ENCODE results near the gene RAB31. TPM values are rescaled to one million over a fixed set of nuclear protein-coding genes. Genes with fewer than 3 reads are reported as not detected.
"Not testable (repeated sequence)": the region's sequence is repeated elsewhere in the genome, so short reads cannot be mapped to it uniquely, and the experiment has no call there.

The RAB31 gene
- polyA plus RNA-seq, 2 of the 4 experiments (the other 2 are of a cell fraction) = 16.9 to 46.3 TPM

GRCh38 chr18:9766076-9766481 lies 58.0 kb downstream of the RAB31 start (continued):
- TF ChIP-seq NFE2L2 (conservative IDR thresholded peaks at IDR 0.05; ENCODE audit: low read length) (no peak), EHMT2 (IDR thresholded peaks at IDR 0.05; ENCODE audit: low read depth) (no peak), HOXB5 (CRISPR knock-in tag; IDR thresholded peaks at IDR 0.05) (no peak), PHF8 (IDR thresholded peaks at IDR 0.05; ENCODE audit: borderline replicate concordance, low read depth) (no peak), CEBPB (IDR thresholded peaks at IDR 0.05) (no peak), RFX5 (IDR thresholded peaks at IDR 0.05) (no peak)
- TF ChIP-seq, protein P1, sequence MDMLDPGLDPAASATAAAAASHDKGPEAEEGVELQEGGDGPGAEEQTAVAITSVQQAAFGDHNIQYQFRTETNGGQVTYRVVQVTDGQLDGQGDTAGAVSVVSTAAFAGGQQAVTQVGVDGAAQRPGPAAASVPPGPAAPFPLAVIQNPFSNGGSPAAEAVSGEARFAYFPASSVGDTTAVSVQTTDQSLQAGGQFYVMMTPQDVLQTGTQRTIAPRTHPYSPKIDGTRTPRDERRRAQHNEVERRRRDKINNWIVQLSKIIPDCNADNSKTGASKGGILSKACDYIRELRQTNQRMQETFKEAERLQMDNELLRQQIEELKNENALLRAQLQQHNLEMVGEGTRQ (IDR thresholded peaks at IDR 0.05) = no peak

DNA sequence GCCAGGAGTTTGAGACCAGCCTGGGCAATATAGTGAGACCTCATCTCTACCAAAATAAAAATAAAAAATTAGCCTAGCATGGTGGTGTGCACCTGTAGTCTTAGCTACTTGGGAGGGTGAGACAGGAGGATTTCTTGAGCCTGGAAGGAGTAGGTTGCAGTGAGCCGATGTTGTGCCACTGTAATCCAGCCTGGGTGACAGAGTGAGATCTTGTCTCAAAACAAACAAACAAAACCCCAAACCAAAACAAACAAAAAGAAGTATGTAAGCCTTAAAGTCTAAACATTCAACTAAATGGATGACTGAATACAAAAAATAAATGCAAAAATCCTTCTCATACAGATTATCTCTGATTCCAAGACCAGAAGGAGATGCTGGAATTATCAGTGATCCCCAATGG lies 58.6 kb downstream of the RAB31 start:
- TF ChIP-seq ELK1 (IDR thresholded peaks at IDR 0.05; ENCODE audit: low read depth, low read length) = no peak
- TF ChIP-seq KDM1A (IDR thresholded peaks at IDR 0.05; ENCODE audit: low read depth) = no peak
- TF ChIP-seq MAX (IDR thresholded peaks at IDR 0.05) = no peak
- TF ChIP-seq NFE2L2 (conservative IDR thresholded peaks at IDR 0.05; ENCODE audit: low read length) = no peak
- TF ChIP-seq EP300 (IDR thresholded peaks at IDR 0.05) = no peak
- no peak for DNase-seq (ENCODE audit: low read depth in 1 of 2, low spot score in 1 of 2)

GRCh38 chr18:9768071-9768691 lies 60.1 kb downstream of the RAB31 start:
- FAIRE-seq; H3K9me3 ChIP-seq; POLR2A ChIA-PET; H3K27ac ChIP-seq; DNase-seq (ENCODE audit: low read depth in 1 of 2, low spot score in 1 of 2); H3K4me3 ChIP-seq; CTCF ChIA-PET; H3K4me2 ChIP-seq; ATAC-seq: not testable (repeated sequence)
- WGBS (ENCODE audit: missing lambda C conversion rate) = 93% methylated on average over 2 of the region's 2 CpGs
- H3K4me1 ChIP-seq = peaks cover 16% of the 10 kb centered on the region

More for the DNA sequence above, 58.6 kb downstream of the RAB31 start:
- Histone ChIP-seq H3K4me1 (peaks cover 12% of the 10 kb centered on the region), H3K9me3 (0 out of 3 replicates have a peak, but pooled peaks cover 7% of the 10 kb centered on the region), H3K27ac (peak overlapping the region in 1 of 2 experiments; percentile 63; a peak in 2 of 6 replicates), H3K4me3 (no peak overlapping the region), H3K4me2 (no peak overlapping the region)
- WGBS (ENCODE audit: missing lambda C conversion rate) = 73% methylated on average over 1 of the region's 1 CpG
- POLR2A ChIA-PET = no interaction called here
- FAIRE-seq (no peak), ATAC-seq (no peak)
- CTCF ChIA-PET = no interaction called here

- POLR2A ChIA-PET; H3K4me3 ChIP-seq; H3K9me3 ChIP-seq; FAIRE-seq; H3K4me2 ChIP-seq; DNase-seq (ENCODE audit: low read depth in 1 of 2, low spot score in 1 of 2); ATAC-seq: not testable (repeated sequence)
- peaks cover 16% of the 10 kb centered on the region for H3K4me1 ChIP-seq
- CTCF ChIA-PET = interaction anchor here (0.6 to 1.9 kb wide), 11 partner anchors 13 to 201 kb away, joined by 3 to 6 read pairs (median 3); no protein-coding TSS in a partner anchor
- WGBS (ENCODE audit: missing lambda C conversion rate) = 78% methylated on average over 3 of the region's 3 CpGs
- H3K27ac ChIP-seq = peak overlapping the region in 1 of 2 experiments; percentile 81; a peak in 2 of 6 replicates
These were observed 62.0 kb downstream of the RAB31 start for GRCh38 chr18:9770111-9770510.

GRCh38 chr18:9771261-9771976 lies 63.3 kb downstream of the RAB31 start:
- ATAC-seq (peak; percentile 90 to 100), FAIRE-seq (no peak), DNase-seq (ENCODE audit: low read depth in 1 of 2, low spot score in 1 of 2) (peak; percentile 38 to 73)
- peak overlapping the region; percentile 42 for H3K4me2 ChIP-seq
- no peaks in the 10 kb centered on the region for H3K9me3 ChIP-seq
- ChIA-PET POLR2A (no interaction called here), CTCF (interaction anchor here (0.6 to 1.9 kb wide), 19 partner anchors 10 to 405 kb away, joined by 3 to 6 read pairs (median 4); no protein-coding TSS in a partner anchor)
- H3K4me1 ChIP-seq = peaks cover 16% of the 10 kb centered on the region
- H3K27ac ChIP-seq = peak overlapping the region; percentile 56 to 81; a peak in 5 of 6 replicates
- WGBS (ENCODE audit: missing lambda C conversion rate) = 34% methylated on average over 13 of the region's 18 CpGs
- no peak overlapping the region for H3K4me3 ChIP-seq
- no peak for TF ChIP-seq ZFP36 (IDR thresholded peaks at IDR 0.05; ENCODE audit: borderline replicate concordance, partially characterized antibody)
- TF ChIP-seq EHMT2 (IDR thresholded peaks at IDR 0.05; ENCODE audit: low read depth) = no peak
- no peak for TF ChIP-seq CBX2 (IDR thresholded peaks at IDR 0.05; ENCODE audit: borderline replicate concordance, low read depth)
- TF ChIP-seq FOSL2 (IDR thresholded peaks at IDR 0.05) = no peak
- 0 out of 2 replicates have a peak, but pooled peaks have one; percentile 5 for TF ChIP-seq FOSL2 (CRISPR knock-in tag; IDR thresholded peaks at IDR 0.05)
- TF ChIP-seq MYC (IDR thresholded peaks at IDR 0.05; ENCODE audit: borderline replicate concordance, low read length) = no peak
- TF ChIP-seq, protein P2, sequence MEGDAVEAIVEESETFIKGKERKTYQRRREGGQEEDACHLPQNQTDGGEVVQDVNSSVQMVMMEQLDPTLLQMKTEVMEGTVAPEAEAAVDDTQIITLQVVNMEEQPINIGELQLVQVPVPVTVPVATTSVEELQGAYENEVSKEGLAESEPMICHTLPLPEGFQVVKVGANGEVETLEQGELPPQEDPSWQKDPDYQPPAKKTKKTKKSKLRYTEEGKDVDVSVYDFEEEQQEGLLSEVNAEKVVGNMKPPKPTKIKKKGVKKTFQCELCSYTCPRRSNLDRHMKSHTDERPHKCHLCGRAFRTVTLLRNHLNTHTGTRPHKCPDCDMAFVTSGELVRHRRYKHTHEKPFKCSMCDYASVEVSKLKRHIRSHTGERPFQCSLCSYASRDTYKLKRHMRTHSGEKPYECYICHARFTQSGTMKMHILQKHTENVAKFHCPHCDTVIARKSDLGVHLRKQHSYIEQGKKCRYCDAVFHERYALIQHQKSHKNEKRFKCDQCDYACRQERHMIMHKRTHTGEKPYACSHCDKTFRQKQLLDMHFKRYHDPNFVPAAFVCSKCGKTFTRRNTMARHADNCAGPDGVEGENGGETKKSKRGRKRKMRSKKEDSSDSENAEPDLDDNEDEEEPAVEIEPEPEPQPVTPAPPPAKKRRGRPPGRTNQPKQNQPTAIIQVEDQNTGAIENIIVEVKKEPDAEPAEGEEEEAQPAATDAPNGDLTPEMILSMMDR (IDR thresholded peaks at IDR 0.05) = peak; percentile 60
- TF ChIP-seq HOXB13 (CRISPR knock-in tag; IDR thresholded peaks at IDR 0.05; ENCODE audit: low read depth) = no peak
- TF ChIP-seq EP300 (IDR thresholded peaks at IDR 0.05) = no peak
- TF ChIP-seq MAZ (IDR thresholded peaks at IDR 0.05; ENCODE audit: borderline replicate concordance, low read depth, low read length) = no peak
- no peak for TF ChIP-seq HOXA7 (CRISPR knock-in tag; IDR thresholded peaks at IDR 0.05)
- TF ChIP-seq TFCP2L1 (CRISPR knock-in tag; IDR thresholded peaks at IDR 0.05) = no peak
- no peak for TF ChIP-seq FOSB (CRISPR knock-in tag; IDR thresholded peaks at IDR 0.05)
- no peak for TF ChIP-seq TP53 (CRISPR knock-in tag; IDR thresholded peaks at IDR 0.05)

Data from A549 (cell line).